Endothelial cell of umbilical vein (primary cell): ENCODE measurements around the gene MYH9. TPM values are rescaled to one million over a fixed set of nuclear protein-coding genes. Genes with fewer than 3 reads are reported as not detected.

Source experiments
- BruUV-seq: library from RNA; stranded (reverse); fragments of 400-500 nt; replicated peaks from 2 replicates; lab custom pipeline; 2021; lab: Mats Ljungman, UMichigan
- CTCF ChIA-PET: fragments of 300-600, 350-600 bp; sonication (Branson Sonifier 250); formaldehyde crosslinking; loops from one replicate; lab custom pipeline; 2021; ENCODE audit warnings: antibody characterized with exemption, inconsistent platforms; lab: Charles Lee
- POLR2A ChIA-PET: fragments of 300-600, 350-600 bp; sonication (Branson Sonifier 250); formaldehyde crosslinking; loops from one replicate; lab custom pipeline; 2021; ENCODE audit warnings: antibody characterized with exemption, inconsistent platforms; lab: Charles Lee
- DNase-seq: peaks from one replicate; pipeline ENCODE4 v3.0.0-alpha.2; 2011; ENCODE audit warnings: low read depth, low spot score
- FAIRE-seq: peaks from 2 replicates; lab custom pipeline; 2011; peaks lifted over from hg19 to GRCh38; lab: Jason Lieb, UNC
- H2AFZ ChIP-seq: 2 replicates; pipeline ENCODE4 v1.6.0; 2012; ENCODE audit warnings: low read depth, low read length, control low read depth, inconsistent platforms
- H3K27ac ChIP-seq: 2 replicates; pipeline ENCODE4 v1.5.1; 2011; ENCODE audit warnings: low read depth, mild to moderate bottlenecking, control low read depth, low read length, moderate library complexity; ENCODE audit not compliant: insufficient read depth
- H3K27me3 ChIP-seq, 2 experiments: 2 replicates each; pipeline versions ENCODE4 v1.6.0 to v1.6.1; 2011; ENCODE audit warnings: low read length in 2 of 2, mixed read lengths in 1 of 2; ENCODE audit not compliant: control insufficient read depth in 2 of 2, insufficient read depth in 2 of 2
- H3K36me3 ChIP-seq, 2 experiments: 2 replicates in 1 of 2; 3 replicates in 1 of 2; pipeline ENCODE4 v1.5.1; 2011; ENCODE audit warnings: low read length in 2 of 2, mild to moderate bottlenecking in 1 of 2, moderate library complexity in 1 of 2; ENCODE audit not compliant: control insufficient read depth in 2 of 2, insufficient read depth in 2 of 2; ENCODE audit errors: extremely low read depth in 1 of 2
- H3K4me1 ChIP-seq: 3 replicates; pipeline ENCODE4 v1.5.1; 2011; ENCODE audit warnings: mild to moderate bottlenecking, low read length; ENCODE audit not compliant: control insufficient read depth, insufficient read depth; ENCODE audit errors: extremely low read depth
- H3K4me2 ChIP-seq: 2 replicates; pipeline ENCODE4 v1.6.1; 2011; ENCODE audit warnings: low read length, control low read depth, mixed read lengths; ENCODE audit not compliant: insufficient read depth
- H3K4me3 ChIP-seq, 3 experiments: fragments of 200-600 bp in 1 of 3; sonication (generic), shearing (Covaris generic) in 1 of 3; replicated peaks in 1 of 3; 2 replicates each; pipeline ENCODE4 v1.5.1; 2011 to 2016; ENCODE audit warnings: control low read depth in 3 of 3, low read length in 3 of 3, mild to moderate bottlenecking in 2 of 3, inconsistent platforms in 1 of 3, low read depth in 1 of 3, moderate library complexity in 1 of 3; ENCODE audit not compliant: insufficient read depth in 1 of 3
- H3K79me2 ChIP-seq: 2 replicates; pipeline ENCODE4 v1.6.0; 2012; ENCODE audit warnings: low read length, inconsistent platforms; ENCODE audit not compliant: control insufficient read depth, insufficient read depth
- H3K9ac ChIP-seq: replicated peaks from 2 replicates; pipeline ENCODE3; 2011; ENCODE audit warnings: low read length, control low read depth; ENCODE audit not compliant: insufficient read depth; ENCODE audit errors: extremely low read depth
- H3K9me1 ChIP-seq: replicated peaks from 3 replicates; pipeline ENCODE4 v1.6.0; 2011; ENCODE audit warnings: mild to moderate bottlenecking, low read length; ENCODE audit not compliant: control insufficient read depth, insufficient read depth; ENCODE audit errors: extremely low read depth
- H3K9me3 ChIP-seq: replicated peaks from 2 replicates; pipeline ENCODE4 v1.5.1; 2012; ENCODE audit warnings: low read length, inconsistent platforms; ENCODE audit not compliant: control insufficient read depth, insufficient read depth
- H4K20me1 ChIP-seq: replicated peaks from 2 replicates; pipeline ENCODE3; 2011; ENCODE audit warnings: mild to moderate bottlenecking, low read length; ENCODE audit not compliant: control insufficient read depth, insufficient read depth; ENCODE audit errors: extremely low read depth
- CTCF ChIP-seq, 2 donors: IDR thresholded peaks; 1 replicate in 1 of 2; 2 replicates in 1 of 2; pipeline ENCODE4 v1.5.1; 2011; ENCODE audit warnings: low read length in 2 of 2, mild to moderate bottlenecking in 2 of 2, moderate library complexity in 2 of 2, control low read depth in 1 of 2, inconsistent platforms in 1 of 2, low read depth in 1 of 2; ENCODE audit not compliant: insufficient read depth in 1 of 2; ENCODE audit errors: extremely low read depth in 1 of 2
- EZH2 ChIP-seq: IDR thresholded peaks from 2 replicates; pipeline ENCODE4 v1.6.1; 2012; ENCODE audit warnings: borderline replicate concordance, low read depth, mild to moderate bottlenecking, moderate library complexity, low read length, inconsistent platforms; ENCODE audit not compliant: severe bottlenecking
- FOS ChIP-seq: IDR thresholded peaks from 2 replicates; pipeline ENCODE4 v1.6.1; 2011; ENCODE audit warnings: mild to moderate bottlenecking, low read length, moderate library complexity, borderline replicate concordance; ENCODE audit not compliant: insufficient read depth
- GATA2 ChIP-seq: IDR thresholded peaks from 2 replicates; pipeline ENCODE4 v1.7.0; 2011; ENCODE audit warnings: low read depth, mild to moderate bottlenecking, moderate library complexity, mixed read lengths, low read length; ENCODE audit not compliant: insufficient read length, insufficient read depth
- JUN ChIP-seq: IDR thresholded peaks from 2 replicates; pipeline ENCODE4 v1.6.1; 2011; ENCODE audit warnings: borderline replicate concordance, low read depth; ENCODE audit not compliant: insufficient read length, insufficient read depth
- MAX ChIP-seq: IDR thresholded peaks from 2 replicates; pipeline ENCODE4 v1.6.1; 2011; ENCODE audit not compliant: insufficient read depth, insufficient read length
- MYC ChIP-seq: IDR thresholded peaks from one replicate; pipeline ENCODE4 v1.6.1; 2011; ENCODE audit warnings: mild to moderate bottlenecking, low read depth, low read length
- POLR2A ChIP-seq: IDR thresholded peaks from 2 replicates; pipeline ENCODE4 v1.6.1; 2012; ENCODE audit warnings: low read depth, mild to moderate bottlenecking, control low read depth, low read length
- POLR2AphosphoS5 ChIP-seq: IDR thresholded peaks from 2 replicates; pipeline ENCODE4 v1.6.1; 2012; ENCODE audit warnings: low read depth, mild to moderate bottlenecking, control low read depth, low read length, moderate library complexity; ENCODE audit not compliant: insufficient read depth
- dilution Hi-C: fragments of 300-500 bp; cut with MboI; formaldehyde crosslinking; loops from one replicate; pipeline ENCODE4 v1.15.0; 2019; ENCODE audit warnings: low sequenced_read_pairs; ENCODE audit not compliant: extremely low pct_ligation_motif_present
- intact Hi-C: fragments of 100-400 bp; cut with micrococcal nuclease; formaldehyde crosslinking; loops from one replicate; pipeline ENCODE4 v1.10.0; 2022
- polyA plus RNA-seq, 4 experiments: library from polyadenylated mRNA; depleted of rRNA in 3 of 4; stranded (reverse) in 3 of 4; unstranded in 1 of 4; fragments of >200 nt; gene quantifications; 2 replicates each; pipeline versions ENCODE4 v1.2.1 to v1.2.3, GENCODE V29; 2011 to 2012; ENCODE audit warnings: missing spikeins in 1 of 4
- total RNA-seq: library from RNA; stranded (reverse); gene quantifications from 2 replicates; pipeline ENCODE4 v1.2.3, GENCODE V29; 2021

MYH9 gene
- total and polyA plus RNA-seq, 2 donors (not counting 3 experiments of a cell fraction or from before 2014, with no cell fraction given): 188 to 1,413 TPM

- ChIA-PET CTCF (interaction anchor here (0.6 to 8.1 kb wide), 3 partner anchors 35 to 93 kb away, joined by 3 to 63 read pairs (median 5); no protein-coding TSS in a partner anchor), POLR2A (interaction anchor here (0.7 to 4.3 kb wide), 7 partner anchors 10 to 64 kb away, joined by 3 to 19 read pairs (median 3); partner anchors contain the start of gene MYH9)
- no peak overlapping the region for H2AFZ ChIP-seq
- H3K9me3 ChIP-seq: no peaks in the 10 kb centered on the region
- TF ChIP-seq EZH2: no peak
- TF ChIP-seq CTCF (IDR thresholded peaks at IDR 0.05; ENCODE audit: extremely low read depth in 1 of 2, insufficient read depth in 1 of 2, low read depth in 1 of 2, low read length in 2 of 2): no peak
- no peak for TF ChIP-seq GATA2
- TF ChIP-seq JUN: no peak
- TF ChIP-seq FOS: no peak
- no peak for TF ChIP-seq MYC
- no peak for TF ChIP-seq POLR2A
- no peak for TF ChIP-seq POLR2AphosphoS5
- no peak for TF ChIP-seq MAX
- H3K9me1 ChIP-seq: no peaks in the 10 kb centered on the region
- no peaks in the 10 kb centered on the region for H3K27me3 ChIP-seq
- peak overlapping the region; percentile 35 for H3K27ac ChIP-seq
- H3K36me3 ChIP-seq: peaks cover 8 to 12% of the 10 kb centered on the region in 2 experiments
- peak overlapping the region; percentile 48 for H3K4me2 ChIP-seq
- H3K4me1 ChIP-seq: peaks cover 91% of the 10 kb centered on the region
- dilution Hi-C loops (no loop called here), intact Hi-C loops (no loop called here)
- peaks cover 9% of the 10 kb centered on the region for H4K20me1 ChIP-seq
- no TSS peak for BruUV-seq
- FAIRE-seq: peak; percentile 76
- H3K79me2 ChIP-seq: peaks cover 98% of the 10 kb centered on the region
- DNase-seq: no peak
- H3K9ac ChIP-seq: no peak overlapping the region
- no peak overlapping the region for H3K4me3 ChIP-seq
These were observed 10.6 kb downstream of the MYH9 start for GRCh38 chr22:36377022-36377631.
